Fibroblast of villous mesenchyme (primary cell): ENCODE measurements around the gene KCNJ1. TPM values are rescaled to one million over a fixed set of nuclear protein-coding genes. Genes with fewer than 3 reads are reported as not detected.

ENCODE experiments used
- DNase-seq: peaks from one replicate; pipeline ENCODE4 v3.0.0-alpha.2; 2010; ENCODE audit warnings: low read depth
- H3K4me3 ChIP-seq: 2 replicates; pipeline ENCODE4 v1.5.1; 2011; ENCODE audit warnings: low read depth, mild to moderate bottlenecking, low read length
- total RNA-seq: library from RNA; depleted of rRNA; stranded (reverse); fragments of >200 nt; gene quantifications from 2 replicates; pipeline ENCODE4 v1.2.3, GENCODE V29; 2012
- TF ChIP-seq, protein P1 (sequence below): IDR thresholded peaks from 2 replicates; pipeline ENCODE4 v1.5.1; 2012; ENCODE audit warnings: low read depth, mild to moderate bottlenecking, low read length; ENCODE audit not compliant: insufficient read depth

The KCNJ1 gene
- total RNA-seq, 1 donor, result not detected

DNA sequence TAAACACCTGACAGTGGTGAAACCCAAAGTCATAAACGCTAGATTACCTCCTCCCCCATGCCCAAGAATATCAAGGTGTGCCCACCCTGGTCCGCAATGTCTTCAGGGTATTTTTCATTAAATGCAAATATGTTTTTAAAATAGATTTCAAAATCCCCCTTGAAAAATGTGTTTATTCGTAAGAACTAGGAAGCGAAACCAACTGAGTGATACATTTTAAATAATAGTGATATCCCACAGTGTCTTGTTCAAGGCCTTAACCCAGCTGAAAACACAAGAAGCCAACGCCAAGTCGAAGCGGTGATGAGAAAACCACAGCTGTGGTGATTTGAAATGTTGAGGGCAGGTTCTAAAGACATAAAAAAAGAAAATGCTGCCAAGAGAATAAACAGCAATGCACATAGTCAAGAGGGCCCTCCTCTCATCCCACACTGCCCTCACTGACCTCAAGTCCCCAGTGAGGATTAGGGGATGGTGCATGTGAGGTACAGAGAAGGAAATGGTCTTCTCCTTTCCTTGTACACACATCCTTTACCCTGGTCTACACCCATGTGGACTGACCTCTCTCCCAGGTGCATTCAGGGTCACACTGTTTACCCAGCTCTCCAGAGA, 25.5 kb downstream of the KCNJ1 start:
- no peak overlapping the region for H3K4me3 ChIP-seq
- TF ChIP-seq, protein P1, sequence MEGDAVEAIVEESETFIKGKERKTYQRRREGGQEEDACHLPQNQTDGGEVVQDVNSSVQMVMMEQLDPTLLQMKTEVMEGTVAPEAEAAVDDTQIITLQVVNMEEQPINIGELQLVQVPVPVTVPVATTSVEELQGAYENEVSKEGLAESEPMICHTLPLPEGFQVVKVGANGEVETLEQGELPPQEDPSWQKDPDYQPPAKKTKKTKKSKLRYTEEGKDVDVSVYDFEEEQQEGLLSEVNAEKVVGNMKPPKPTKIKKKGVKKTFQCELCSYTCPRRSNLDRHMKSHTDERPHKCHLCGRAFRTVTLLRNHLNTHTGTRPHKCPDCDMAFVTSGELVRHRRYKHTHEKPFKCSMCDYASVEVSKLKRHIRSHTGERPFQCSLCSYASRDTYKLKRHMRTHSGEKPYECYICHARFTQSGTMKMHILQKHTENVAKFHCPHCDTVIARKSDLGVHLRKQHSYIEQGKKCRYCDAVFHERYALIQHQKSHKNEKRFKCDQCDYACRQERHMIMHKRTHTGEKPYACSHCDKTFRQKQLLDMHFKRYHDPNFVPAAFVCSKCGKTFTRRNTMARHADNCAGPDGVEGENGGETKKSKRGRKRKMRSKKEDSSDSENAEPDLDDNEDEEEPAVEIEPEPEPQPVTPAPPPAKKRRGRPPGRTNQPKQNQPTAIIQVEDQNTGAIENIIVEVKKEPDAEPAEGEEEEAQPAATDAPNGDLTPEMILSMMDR, result no peak
- no peak for DNase-seq

DNA sequence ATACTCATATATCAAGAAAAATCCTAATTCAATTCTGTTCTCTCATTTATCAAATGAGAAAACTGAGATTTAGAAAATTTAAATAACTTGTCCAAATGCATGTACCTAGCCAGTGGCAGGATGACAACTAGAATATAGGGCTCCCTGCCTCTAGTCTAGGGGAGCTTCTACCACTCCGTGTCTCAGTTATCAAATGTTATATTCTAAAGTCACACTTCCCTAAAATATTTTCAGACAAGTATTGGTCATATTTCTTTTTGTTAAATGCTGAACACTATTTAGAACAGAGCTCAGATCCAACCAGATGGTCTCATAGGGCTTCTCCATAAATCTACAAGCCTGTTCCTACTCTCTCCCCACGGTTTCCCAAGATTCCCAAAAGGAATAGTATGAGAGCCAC, 26.3 kb downstream of the KCNJ1 start:
- DNase-seq, result no peak
- TF ChIP-seq, protein P1, result no peak
- H3K4me3 ChIP-seq, result no peak overlapping the region

DNA sequence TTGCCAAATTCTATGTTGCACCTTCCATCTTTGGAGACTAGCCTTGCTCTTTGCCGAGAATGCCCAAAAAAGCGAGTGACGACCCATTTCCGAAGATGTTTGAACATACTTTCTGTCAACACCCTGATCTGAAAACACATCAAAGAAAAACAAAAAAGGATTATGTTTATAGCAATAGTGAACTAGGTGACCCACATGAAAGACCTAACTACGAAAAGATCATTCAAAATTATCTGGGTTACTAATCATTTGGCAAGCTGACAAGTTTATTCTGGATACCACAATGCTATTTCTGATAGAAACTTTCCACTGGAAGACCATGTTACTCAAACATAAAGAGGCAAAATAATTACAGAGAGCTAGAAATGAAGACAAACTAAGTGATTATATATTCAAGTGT, 27.0 kb downstream of the KCNJ1 start:
- no peak overlapping the region for H3K4me3 ChIP-seq
- TF ChIP-seq, protein P1, result no peak
- no peak for DNase-seq

DNA sequence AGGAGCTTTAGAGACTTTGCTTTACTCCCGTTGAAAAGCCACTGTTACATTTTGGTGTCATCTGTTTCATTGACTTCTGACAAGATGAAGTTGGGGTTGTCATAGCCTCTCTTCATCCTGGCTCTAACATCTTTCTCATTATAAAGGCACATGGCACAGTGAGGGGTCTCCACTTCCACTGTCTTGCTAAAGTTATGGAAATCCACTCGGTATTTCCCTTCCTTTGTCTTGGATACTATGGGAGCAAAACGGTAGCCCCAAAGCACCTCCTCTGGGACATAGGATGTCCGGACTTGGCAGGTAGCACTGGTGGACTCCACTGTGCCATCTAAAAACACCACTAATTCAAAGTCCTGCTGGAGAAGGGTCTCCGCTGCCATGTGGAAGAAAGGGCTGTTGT, 28.0 kb downstream of the KCNJ1 start:
- TF ChIP-seq, protein P1, result no peak
- no peak for DNase-seq
- no peak overlapping the region for H3K4me3 ChIP-seq

DNA sequence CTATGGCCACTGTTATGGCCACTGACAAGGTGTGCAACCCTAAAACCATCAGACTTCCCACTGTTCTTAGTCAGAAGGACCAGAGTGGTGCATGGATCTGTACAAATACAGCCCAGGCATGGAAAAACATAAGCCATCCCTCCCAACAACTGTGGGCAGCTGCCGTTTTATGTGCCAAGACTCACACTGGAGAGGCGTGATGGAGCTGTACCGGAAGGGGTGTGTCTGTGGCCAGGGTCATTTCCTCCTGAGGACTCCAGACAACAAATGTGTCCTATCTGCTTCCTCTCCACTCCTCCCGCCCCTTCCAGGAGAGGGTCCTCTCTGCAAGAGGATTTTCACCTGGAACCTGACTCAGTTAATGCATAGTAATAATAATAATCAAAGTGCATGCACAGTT, 29.5 kb downstream of the KCNJ1 start:
- H3K4me3 ChIP-seq, result no peak overlapping the region
- TF ChIP-seq, protein P1, result no peak
- no peak for DNase-seq

DNA sequence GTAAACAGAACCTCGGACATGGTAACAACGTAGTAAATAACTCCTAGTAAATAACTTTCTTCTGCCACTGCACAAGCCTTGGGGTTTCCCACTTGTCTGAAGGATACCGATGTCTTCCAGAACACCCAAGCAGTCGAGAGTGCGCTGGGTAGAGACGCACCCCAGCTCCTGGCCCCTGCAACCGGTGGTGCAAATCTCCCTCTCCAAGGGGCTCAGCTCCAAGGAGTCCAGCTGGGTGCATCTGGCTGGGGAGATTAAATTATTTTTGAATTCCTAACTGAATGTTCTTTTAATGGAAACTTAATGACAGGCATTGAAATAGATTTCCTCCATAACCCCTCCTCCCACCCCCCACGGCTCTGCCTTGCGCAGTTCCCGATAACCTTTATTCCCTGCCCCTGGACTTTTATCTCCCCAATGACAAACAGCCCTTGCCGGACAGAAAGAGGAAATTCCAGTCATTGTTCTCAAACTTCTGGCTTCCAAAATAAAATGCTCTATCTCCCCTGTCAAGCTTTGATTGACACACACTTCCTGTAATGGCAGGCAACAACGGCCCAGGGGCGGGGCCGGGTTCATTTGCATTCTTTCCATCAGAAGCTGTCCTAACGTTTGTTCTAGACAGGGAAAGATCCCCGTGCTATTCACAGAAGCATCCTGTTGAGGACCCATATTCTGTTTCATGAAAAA, 31.2 kb downstream of the KCNJ1 start:
- TF ChIP-seq, protein P1, result no peak
- DNase-seq, result no peak
- no peak overlapping the region for H3K4me3 ChIP-seq
